BE2C (cell line): ENCODE results near the gene HRK.
A peak's percentile ranks its signal among the peaks of the same experiment; 100 is the strongest.
"Not testable (repeated sequence)": the region's sequence is repeated elsewhere in the genome, so short reads cannot be mapped to it uniquely, and the experiment has no call there.

Experiments used
- DNase-seq: peaks from one replicate; pipeline ENCODE4 v3.0.0-alpha.2; 2020
- H3K27me3 ChIP-seq: fragments of 250-450 bp; sonication (Bioruptor Pico); 2 replicates; pipeline ENCODE4 v1.5.1; 2020; ENCODE audit warnings: mild to moderate bottlenecking
- H3K36me3 ChIP-seq: fragments of 250-450 bp; sonication (Bioruptor Pico); 2 replicates; pipeline ENCODE4 v1.5.1; 2020; ENCODE audit warnings: mild to moderate bottlenecking
- H3K4me1 ChIP-seq: fragments of 250-450 bp; sonication (Bioruptor Pico); 2 replicates; pipeline ENCODE4 v1.5.1; 2020
- H3K4me3 ChIP-seq: 2 replicates; pipeline ENCODE4 v1.5.1; 2011; ENCODE audit warnings: low read depth, low read length
- H3K9me3 ChIP-seq: fragments of 250-450 bp; sonication (Bioruptor Pico); 2 replicates; pipeline ENCODE4 v1.5.1; 2020
- CTCF ChIP-seq: IDR thresholded peaks from 2 replicates; pipeline ENCODE4 v1.5.1; 2012; ENCODE audit warnings: mild to moderate bottlenecking, low read depth, low read length

HRK gene

GRCh38 chr12:116832353-116832752 lies 48.9 kb downstream of the HRK start:
- Histone ChIP-seq H3K27me3 (no peaks in the 10 kb centered on the region), H3K4me1 (no peaks in the 10 kb centered on the region), H3K9me3 (no peaks in the 10 kb centered on the region), H3K36me3 (peaks cover 8% of the 10 kb centered on the region), H3K4me3 (no peak overlapping the region)
- TF ChIP-seq CTCF = no peak
- DNase-seq = no peak

GRCh38 chr12:116827432-116827831 lies 53.8 kb downstream of the HRK start:
- Histone ChIP-seq H3K4me1 (no peaks in the 10 kb centered on the region), H3K9me3 (no peaks in the 10 kb centered on the region), H3K27me3 (no peaks in the 10 kb centered on the region), H3K36me3 (no peaks in the 10 kb centered on the region), H3K4me3 (no peak overlapping the region)
- no peak for DNase-seq
- TF ChIP-seq CTCF = no peak

DNA sequence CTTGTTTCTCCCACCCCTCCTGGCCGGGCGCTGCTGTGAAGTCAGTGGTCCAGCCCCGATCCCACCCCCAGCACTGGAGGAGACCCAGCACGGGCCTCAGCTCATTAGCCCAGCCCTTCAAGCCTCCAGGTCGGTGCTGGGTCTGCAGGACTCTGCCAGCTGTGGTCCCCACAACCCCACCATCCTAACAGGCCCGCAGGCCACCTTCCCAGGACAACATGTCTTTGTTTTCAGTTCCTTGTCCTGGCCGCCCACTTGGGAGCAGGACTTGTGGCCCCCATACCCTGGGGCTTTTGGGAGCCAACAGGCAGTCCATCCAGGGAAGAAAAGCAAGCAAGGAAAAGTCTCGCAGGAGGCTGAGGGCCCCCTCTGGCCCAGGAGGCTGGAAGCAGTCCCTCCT lies 60.0 kb downstream of the HRK start:
- Histone ChIP-seq H3K4me1 (peaks cover 4% of the 10 kb centered on the region; the same call in 1 of the 2 replicates), H3K36me3 (no peaks in the 10 kb centered on the region), H3K4me3 (no peak overlapping the region), H3K27me3 (no peaks in the 10 kb centered on the region), H3K9me3 (no peaks in the 10 kb centered on the region)
- DNase-seq = no peak
- TF ChIP-seq CTCF = no peak

DNA sequence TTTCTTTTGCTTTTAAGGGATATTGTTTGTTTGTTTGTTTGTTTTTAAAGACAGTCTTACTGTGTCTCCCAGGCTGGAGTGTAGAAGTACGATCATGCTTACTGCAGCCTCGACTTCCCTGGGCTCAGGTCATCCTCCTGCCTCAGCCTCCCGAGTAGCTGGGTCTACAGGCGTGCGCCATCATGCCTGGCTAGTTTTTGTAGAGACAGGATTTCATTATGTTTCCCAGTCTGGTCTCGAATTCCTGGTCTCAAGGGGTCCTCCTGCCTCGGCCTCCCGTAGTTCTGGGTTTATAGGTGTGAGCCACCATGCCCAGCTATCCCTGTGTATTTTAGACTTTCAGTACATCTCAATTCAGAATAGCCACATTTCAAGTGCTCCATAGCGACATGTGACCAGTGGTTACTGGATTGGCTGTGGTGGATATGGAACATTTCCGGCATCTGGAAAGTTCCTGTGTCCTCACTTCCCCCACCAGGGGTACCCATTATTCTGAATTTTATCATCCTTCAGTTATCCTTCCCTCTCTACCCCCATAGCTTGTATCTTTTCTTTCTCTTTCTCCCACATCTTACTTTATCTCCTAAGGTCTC lies 61.1 kb downstream of the HRK start:
- no peak for TF ChIP-seq CTCF
- no peaks in the 10 kb centered on the region for H3K36me3 ChIP-seq
- H3K4me3 ChIP-seq = no peak overlapping the region
- DNase-seq = no peak
- peaks cover 4% of the 10 kb centered on the region; the same call in 1 of the 2 replicates for H3K4me1 ChIP-seq
- no peaks in the 10 kb centered on the region for H3K9me3 ChIP-seq
- H3K27me3 ChIP-seq = no peaks in the 10 kb centered on the region

DNA sequence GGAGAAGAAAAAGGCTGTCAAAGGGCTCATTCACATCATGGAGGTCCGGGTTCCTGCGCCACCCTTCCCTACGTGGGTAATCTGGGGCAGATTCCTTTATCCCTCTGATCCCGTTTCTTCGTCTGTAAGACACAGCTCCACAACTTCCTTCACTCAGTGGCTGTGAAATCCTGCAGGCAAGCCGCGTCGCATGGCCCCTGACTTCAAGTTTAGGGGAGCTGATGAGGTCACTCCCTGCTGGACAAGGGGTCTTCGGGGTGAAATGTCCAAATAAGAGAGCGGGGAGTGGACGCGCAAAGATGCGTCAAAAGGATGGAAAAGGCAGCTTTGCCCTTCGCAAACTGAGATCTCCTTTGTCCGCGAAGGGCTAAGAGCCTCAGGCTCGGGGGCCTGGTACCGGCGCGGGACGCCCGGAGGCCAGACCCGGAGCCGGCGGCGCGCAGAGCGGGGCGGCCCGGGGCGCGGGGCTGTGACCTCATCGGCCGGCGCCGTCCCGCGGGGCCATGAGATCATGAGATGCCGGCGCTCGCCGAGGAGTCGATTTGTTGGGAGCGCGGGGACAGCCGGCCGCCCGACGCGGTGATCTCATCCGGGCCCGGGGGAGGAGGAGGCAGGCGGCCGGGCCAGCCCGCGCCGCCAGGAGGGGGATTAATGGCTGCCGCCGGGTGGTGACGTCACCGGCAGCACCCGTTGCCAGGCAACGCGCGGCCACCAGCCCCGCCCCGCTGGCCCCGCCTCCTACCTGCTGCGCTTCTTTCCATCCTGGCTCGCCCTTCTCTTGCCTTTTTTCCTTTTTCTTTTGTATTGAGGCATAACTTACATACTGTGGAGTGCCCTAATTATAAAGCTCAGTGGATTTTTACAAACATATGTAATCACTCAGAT lies 62.1 kb downstream of the HRK start:
- peak overlapping the region; percentile 97 for H3K4me3 ChIP-seq
- no peak for TF ChIP-seq CTCF
- no peaks in the 10 kb centered on the region for H3K27me3 ChIP-seq
- no peaks in the 10 kb centered on the region for H3K36me3 ChIP-seq
- no peaks in the 10 kb centered on the region for H3K9me3 ChIP-seq
- peak; percentile 96 for DNase-seq
- peaks cover 4% of the 10 kb centered on the region; the same call in 1 of the 2 replicates for H3K4me1 ChIP-seq

- no peaks in the 10 kb centered on the region for H3K9me3 ChIP-seq
- H3K27me3 ChIP-seq = no peaks in the 10 kb centered on the region
- H3K36me3 ChIP-seq = no peaks in the 10 kb centered on the region
- no peak for TF ChIP-seq CTCF
- peaks cover 4% of the 10 kb centered on the region; the same call in 1 of the 2 replicates for H3K4me1 ChIP-seq
- peak; percentile 42 for DNase-seq
- peak overlapping the region; percentile 97 for H3K4me3 ChIP-seq
Observed at GRCh38 chr12:116818341-116818856, 62.8 kb downstream of the HRK start.

DNA sequence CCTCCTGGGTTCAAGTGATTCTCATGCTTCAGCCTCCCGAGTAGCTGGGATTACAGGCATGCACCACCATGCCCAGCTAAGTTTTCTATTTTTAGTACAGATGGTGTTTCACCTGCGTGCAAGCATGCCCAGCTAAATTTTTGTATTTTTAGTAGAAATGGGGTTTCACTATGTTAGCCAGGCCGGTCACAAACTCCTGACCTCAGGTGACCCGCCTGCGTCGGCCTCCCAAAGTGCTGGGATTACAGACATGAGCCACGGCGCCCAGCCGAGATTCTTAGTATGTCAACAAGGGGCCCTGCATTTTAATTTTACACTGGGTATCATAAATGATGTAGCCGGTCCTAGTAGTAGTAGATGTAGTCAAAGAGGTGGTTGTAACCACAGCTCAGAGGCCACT lies 66.5 kb downstream of the HRK start:
- H3K27me3 ChIP-seq, H3K4me3 ChIP-seq, H3K9me3 ChIP-seq, H3K4me1 ChIP-seq, H3K36me3 ChIP-seq, DNase-seq: not testable (repeated sequence)
